ENCODE results near the gene LCLAT1. TPM values are rescaled to one million over a fixed set of nuclear protein-coding genes. Genes with fewer than 3 reads are reported as not detected.

Gene LCLAT1
- total RNA-seq, 1 donor from 2014 or later: 21.6 TPM

- no peak overlapping the region for H3K4me3 Mint-ChIP-seq
- H3K27me3 ChIP-seq: no peaks in the 10 kb centered on the region
- no peak overlapping the region for H3K27ac Mint-ChIP-seq
- DNase-seq (ENCODE audit: low spot score): no peak
- no peak overlapping the region for H3K4me2 ChIP-seq
- no peak for TF ChIP-seq EZH2phosphoT487 (IDR thresholded peaks at IDR 0.05)
- TF ChIP-seq EZH2 (IDR thresholded peaks at IDR 0.05): no peak
- TF ChIP-seq CTCF (IDR thresholded peaks at IDR 0.05): no peak
- no peaks in the 10 kb centered on the region for H3K79me2 ChIP-seq (ENCODE audit: low read depth)
- H3K9ac ChIP-seq: no peak overlapping the region
- no peaks in the 10 kb centered on the region for H3K36me3 ChIP-seq
- H3K4me1 ChIP-seq: no peaks in the 10 kb centered on the region
- peaks cover 14% of the 10 kb centered on the region for H3K4me1 Mint-ChIP-seq
- no peak overlapping the region for H2AFZ ChIP-seq (replicated peaks)
- H3K9me3 Mint-ChIP-seq: no peaks in the 10 kb centered on the region
- no peak overlapping the region for H3K27ac ChIP-seq
- no peak overlapping the region for H3K4me3 ChIP-seq
- peaks cover 2% of the 10 kb centered on the region for H3K27me3 Mint-ChIP-seq (ENCODE audit: insufficient read depth, low read depth)
- no peaks in the 10 kb centered on the region for H3K36me3 Mint-ChIP-seq
- H3K9me3 ChIP-seq (ENCODE audit: low read depth): no peaks in the 10 kb centered on the region
- no peaks in the 10 kb centered on the region for H4K20me1 ChIP-seq (ENCODE audit: low read depth)
- H3F3A ChIP-seq (ENCODE audit: low read depth): no peaks in the 10 kb centered on the region
These were observed 200.9 kb downstream of the LCLAT1 start for GRCh38 chr2:30647752-30648457.

- no peak overlapping the region for H3K4me2 ChIP-seq
- no peak overlapping the region for H3K4me3 ChIP-seq
- Mint-ChIP-seq H3K9me3 (no peaks in the 10 kb centered on the region), H3K36me3 (no peaks in the 10 kb centered on the region), H3K4me3 (no peak overlapping the region), H3K4me1 (peaks cover 14% of the 10 kb centered on the region), H3K27me3 (ENCODE audit: insufficient read depth, low read depth) (peaks cover 2% of the 10 kb centered on the region), H3K27ac (no peak overlapping the region)
- no peak overlapping the region for H3K9ac ChIP-seq
- H4K20me1 ChIP-seq (ENCODE audit: low read depth): no peaks in the 10 kb centered on the region
- no peaks in the 10 kb centered on the region for H3K9me3 ChIP-seq (ENCODE audit: low read depth)
- H3K27ac ChIP-seq: no peak overlapping the region
- no peaks in the 10 kb centered on the region for H3K27me3 ChIP-seq
- TF ChIP-seq EZH2 (IDR thresholded peaks at IDR 0.05) (no peak), EZH2phosphoT487 (IDR thresholded peaks at IDR 0.05) (no peak), CTCF (IDR thresholded peaks at IDR 0.05) (no peak)
- H3F3A ChIP-seq (ENCODE audit: low read depth): no peaks in the 10 kb centered on the region
- H3K4me1 ChIP-seq: no peaks in the 10 kb centered on the region
- DNase-seq (ENCODE audit: low spot score): no peak
- H3K79me2 ChIP-seq (ENCODE audit: low read depth): no peaks in the 10 kb centered on the region
- H3K36me3 ChIP-seq: no peaks in the 10 kb centered on the region
- H2AFZ ChIP-seq (replicated peaks): no peak overlapping the region
These were observed 202.2 kb downstream of the LCLAT1 start for GRCh38 chr2:30649278-30649677.

- H3K27ac ChIP-seq: no peak overlapping the region
- no peaks in the 10 kb centered on the region for H3K4me1 ChIP-seq
- no peaks in the 10 kb centered on the region for H3K79me2 ChIP-seq (ENCODE audit: low read depth)
- no peaks in the 10 kb centered on the region for H3F3A ChIP-seq (ENCODE audit: low read depth)
- no peak overlapping the region for H3K4me3 ChIP-seq
- no peaks in the 10 kb centered on the region for H3K36me3 ChIP-seq
- Mint-ChIP-seq H3K4me3 (no peak overlapping the region), H3K4me1 (peaks cover 14% of the 10 kb centered on the region), H3K27ac (no peak overlapping the region), H3K36me3 (no peaks in the 10 kb centered on the region), H3K9me3 (no peaks in the 10 kb centered on the region), H3K27me3 (ENCODE audit: insufficient read depth, low read depth) (peaks cover 2% of the 10 kb centered on the region)
- no peaks in the 10 kb centered on the region for H3K27me3 ChIP-seq
- no peaks in the 10 kb centered on the region for H4K20me1 ChIP-seq (ENCODE audit: low read depth)
- no peak for TF ChIP-seq CTCF (IDR thresholded peaks at IDR 0.05)
- no peak for TF ChIP-seq EZH2 (IDR thresholded peaks at IDR 0.05)
- TF ChIP-seq EZH2phosphoT487 (IDR thresholded peaks at IDR 0.05): no peak
- H2AFZ ChIP-seq (replicated peaks): no peak overlapping the region
- H3K9ac ChIP-seq: no peak overlapping the region
- no peak for DNase-seq (ENCODE audit: low spot score)
- no peak overlapping the region for H3K4me2 ChIP-seq
- no peaks in the 10 kb centered on the region for H3K9me3 ChIP-seq (ENCODE audit: low read depth)
These were observed 202.8 kb downstream of the LCLAT1 start for GRCh38 chr2:30649828-30650227.
